Measurements from ENCODE around the gene TPTE2. TPM values are rescaled to one million over a fixed set of nuclear protein-coding genes. Genes with fewer than 3 reads are reported as not detected.

Gene TPTE2
- total RNA-seq, result not detected

DNA sequence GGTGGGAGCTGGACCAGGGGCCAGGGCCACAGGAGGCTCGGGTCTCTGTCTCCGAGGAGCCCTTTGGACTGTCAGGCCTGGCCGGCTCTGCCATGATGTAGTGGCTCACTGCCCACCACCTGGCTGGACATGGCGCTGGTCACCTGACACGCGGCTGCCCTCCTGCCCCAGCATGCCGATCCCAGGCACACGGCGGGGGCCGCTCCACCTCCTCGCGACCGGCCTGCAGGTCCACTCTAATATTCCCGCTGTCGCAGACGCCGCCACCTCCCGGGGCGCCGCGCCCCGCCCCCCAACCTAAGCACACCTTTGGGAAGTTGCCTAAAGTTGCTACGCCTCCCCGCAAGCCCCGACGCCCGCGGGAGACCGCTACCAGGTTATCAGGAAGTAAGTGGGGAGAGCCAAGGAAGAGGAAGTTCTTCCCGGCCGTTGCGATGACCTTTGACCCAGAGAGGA is at the start of gene TPTE2:
TSS of gene TPTE2 (minus strand) at position 406 of the 456 bp plus-strand sequence. CDS start 58,298 bp downstream, outside the sequence.

Other genes with a start within 250 kb of the TPTE2 start
- 49.3 TPM for gene MPHOSPH8, start 72.1 kb upstream of the TPTE2 start, total RNA-seq
- gene PSPC1, start 221.4 kb upstream of the TPTE2 start, total RNA-seq, result 154 TPM